ENCODE results near the gene WDSUB1.

Gene WDSUB1

GRCh38 chr2:159196393-159196925, 90.0 kb downstream of the WDSUB1 start:
- no peak for TF ChIP-seq CTCF (IDR thresholded peaks at IDR 0.05; ENCODE audit: low read depth, low read length)
- no peak for DNase-seq (ENCODE audit: low read depth in 2 of 2)
- H3K4me3 ChIP-seq (replicated peaks in 1 of 2; ENCODE audit: low read depth in 2 of 2, low read length in 2 of 2) = no peak overlapping the region

- no peak for DNase-seq (ENCODE audit: low read depth in 2 of 2)
- TF ChIP-seq CTCF (IDR thresholded peaks at IDR 0.05; ENCODE audit: low read depth, low read length) = no peak
- H3K4me3 ChIP-seq (replicated peaks in 1 of 2; ENCODE audit: low read depth in 2 of 2, low read length in 2 of 2) = no peak overlapping the region
These were observed 90.8 kb downstream of the WDSUB1 start for GRCh38 chr2:159195697-159196096.

- TF ChIP-seq CTCF (IDR thresholded peaks at IDR 0.05; ENCODE audit: low read depth, low read length) = no peak
- no peak overlapping the region for H3K4me3 ChIP-seq (replicated peaks in 1 of 2; ENCODE audit: low read depth in 2 of 2, low read length in 2 of 2)
- DNase-seq (ENCODE audit: low read depth in 2 of 2) = no peak
These were observed 92.3 kb downstream of the WDSUB1 start for GRCh38 chr2:159194241-159194640.

GRCh38 chr2:159193791-159194190, 92.7 kb downstream of the WDSUB1 start:
- no peak for DNase-seq (ENCODE audit: low read depth in 2 of 2)
- no peak for TF ChIP-seq CTCF (IDR thresholded peaks at IDR 0.05; ENCODE audit: low read depth, low read length)
- H3K4me3 ChIP-seq (replicated peaks in 1 of 2; ENCODE audit: low read depth in 2 of 2, low read length in 2 of 2) = no peak overlapping the region

GRCh38 chr2:159192371-159192918, 94.1 kb downstream of the WDSUB1 start:
- TF ChIP-seq CTCF (IDR thresholded peaks at IDR 0.05; ENCODE audit: low read depth, low read length) = no peak
- no peak for DNase-seq (ENCODE audit: low read depth in 2 of 2)
- no peak overlapping the region for H3K4me3 ChIP-seq (replicated peaks in 1 of 2; ENCODE audit: low read depth in 2 of 2, low read length in 2 of 2)

GRCh38 chr2:159188449-159188848, 98.1 kb downstream of the WDSUB1 start:
- H3K4me3 ChIP-seq (replicated peaks in 1 of 2; ENCODE audit: low read depth in 2 of 2, low read length in 2 of 2) = no peak overlapping the region
- no peak for TF ChIP-seq CTCF (IDR thresholded peaks at IDR 0.05; ENCODE audit: low read depth, low read length)
- no peak for DNase-seq (ENCODE audit: low read depth in 2 of 2)

GRCh38 chr2:159187106-159187505, 99.4 kb downstream of the WDSUB1 start:
- DNase-seq (ENCODE audit: low read depth in 2 of 2) = no peak
- no peak for TF ChIP-seq CTCF (IDR thresholded peaks at IDR 0.05; ENCODE audit: low read depth, low read length)
- H3K4me3 ChIP-seq (replicated peaks in 1 of 2; ENCODE audit: low read depth in 2 of 2, low read length in 2 of 2) = no peak overlapping the region
